ENCODE data around the gene CMTM1. TPM values are rescaled to one million over a fixed set of nuclear protein-coding genes. Genes with fewer than 3 reads are reported as not detected.

CMTM1 gene
- total and polyA plus RNA-seq, 2 donors (not counting 3 experiments of a cell fraction or from before 2014, with no cell fraction given) = 3.0 to 12.3 TPM

DNA sequence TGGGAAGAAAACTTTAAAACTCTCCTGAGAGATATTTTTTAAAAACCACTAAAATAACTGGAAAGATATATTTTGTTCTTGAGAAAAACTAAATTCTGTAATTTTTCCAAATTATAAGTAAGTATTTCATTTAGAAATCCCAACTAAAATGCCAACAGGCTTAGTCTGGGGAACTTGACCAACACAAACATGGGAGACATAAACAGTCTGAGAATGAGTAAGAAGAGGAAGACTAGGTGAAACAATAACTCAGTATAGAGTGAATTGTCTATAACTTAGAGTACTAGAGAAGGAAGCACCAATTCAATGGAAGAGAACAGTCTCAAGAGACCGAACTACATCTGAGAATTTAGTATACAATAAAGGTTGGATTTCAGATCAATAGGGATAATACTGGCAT, 2.9 kb downstream of the CMTM1 start:
- dilution Hi-C loops (cut with MboI; ENCODE audit: extremely low pct_ligation_motif_present, low sequenced_read_pairs) (no loop called here), intact Hi-C loops (cut with micrococcal nuclease) (loop anchor here (5.0 kb wide), 1 partner anchor 52 kb away; no protein-coding TSS in a partner anchor)
- Histone ChIP-seq H3K36me3 (ENCODE audit: control insufficient read depth in 2 of 2, extremely low read depth in 1 of 2, insufficient read depth in 2 of 2, low read length in 2 of 2) (peaks cover 0 to 8% of the 10 kb centered on the region in 2 experiments), H3K27me3 (ENCODE audit: control insufficient read depth in 2 of 2, insufficient read depth in 2 of 2, low read length in 2 of 2) (no peaks in the 10 kb centered on the region), H3K9me3 (replicated peaks; ENCODE audit: control insufficient read depth, insufficient read depth, low read length) (no peaks in the 10 kb centered on the region), H3K27ac (ENCODE audit: insufficient read depth, low read depth, low read length) (peak overlapping the region; percentile 79), H3K4me2 (ENCODE audit: insufficient read depth, low read length) (peak overlapping the region; percentile 81), H3K79me2 (ENCODE audit: control insufficient read depth, insufficient read depth, low read length) (peaks cover 7% of the 10 kb centered on the region), H3K4me1 (ENCODE audit: control insufficient read depth, extremely low read depth, insufficient read depth, low read length) (peaks cover 42% of the 10 kb centered on the region), H3K9me1 (replicated peaks; ENCODE audit: control insufficient read depth, extremely low read depth, insufficient read depth, low read length) (no peaks in the 10 kb centered on the region), H3K4me3 (replicated peaks in 1 of 3; ENCODE audit: insufficient read depth in 1 of 3, low read depth in 1 of 3, low read length in 3 of 3) (peak overlapping the region in 1 of 3 experiments; percentile 36), H2AFZ (ENCODE audit: low read depth, low read length) (no peak overlapping the region), H3K9ac (replicated peaks; ENCODE audit: extremely low read depth, insufficient read depth, low read length) (peak overlapping the region; percentile 29), H4K20me1 (replicated peaks; ENCODE audit: control insufficient read depth, extremely low read depth, insufficient read depth, low read length) (no peaks in the 10 kb centered on the region)
- ChIA-PET CTCF (interaction anchor here (0.7 to 2.2 kb wide), 12 partner anchors 9 to 299 kb away, joined by 3 to 16 read pairs (median 4); partner anchors contain the start of genes CKLF, CMTM2 and CMTM3), POLR2A (no interaction called here)
- TF ChIP-seq FOS (IDR thresholded peaks at IDR 0.05; ENCODE audit: borderline replicate concordance, insufficient read depth, low read length) (no peak), POLR2A (IDR thresholded peaks at IDR 0.05; ENCODE audit: low read depth, low read length) (no peak), CTCF (IDR thresholded peaks at IDR 0.05; ENCODE audit: extremely low read depth in 1 of 2, insufficient read depth in 1 of 2, low read depth in 1 of 2, low read length in 2 of 2) (no peak), GATA2 (IDR thresholded peaks at IDR 0.05; ENCODE audit: insufficient read depth, insufficient read length, low read depth, low read length) (no peak), JUN (IDR thresholded peaks at IDR 0.05; ENCODE audit: borderline replicate concordance, insufficient read depth, insufficient read length, low read depth) (no peak), MYC (IDR thresholded peaks at IDR 0.05; ENCODE audit: low read depth, low read length) (no peak)
- TF ChIP-seq, protein P1, sequence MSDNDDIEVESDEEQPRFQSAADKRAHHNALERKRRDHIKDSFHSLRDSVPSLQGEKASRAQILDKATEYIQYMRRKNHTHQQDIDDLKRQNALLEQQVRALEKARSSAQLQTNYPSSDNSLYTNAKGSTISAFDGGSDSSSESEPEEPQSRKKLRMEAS (IDR thresholded peaks at IDR 0.05; ENCODE audit: insufficient read depth, insufficient read length) = no peak
- peak; percentile 70 for DNase-seq (ENCODE audit: low read depth, low spot score)
- FAIRE-seq = no peak
- BruUV-seq (replicated peaks) = no TSS peak

Data from endothelial cell of umbilical vein (primary cell).